WTC11 (cell line): ENCODE measurements around the gene MAPK7. TPM values are rescaled to one million over a fixed set of nuclear protein-coding genes. Genes with fewer than 3 reads are reported as not detected.

ENCODE experiments used
- ATAC-seq: fragments of 200-7000 bp; cut with Tn5 transposase; 2 replicates; pipeline ENCODE4 v1.10.0; 2021; ENCODE audit warnings: mild to moderate bottlenecking, moderate library complexity
- CTCF ChIA-PET: fragments of 300-600 bp; sonication (Branson Sonifier 250); formaldehyde crosslinking; loops from one replicate; lab custom pipeline; 2021; ENCODE audit warnings: antibody characterized with exemption; lab: Charles Lee
- POLR2A ChIA-PET: fragments of 350-600 bp; sonication (Branson Sonifier 250); formaldehyde crosslinking; loops from one replicate; lab custom pipeline; 2021; ENCODE audit warnings: antibody characterized with exemption; lab: Charles Lee
- DNase-seq: peaks from one replicate; pipeline ENCODE4 v3.0.0; 2021; ENCODE audit warnings: low spot score
- H3K27ac Mint-ChIP-seq: 2 replicates; pipeline ENCODE4 v1.8.0; 2021; ENCODE audit warnings: mixed read lengths
- H3K27me3 Mint-ChIP-seq: 2 replicates; pipeline ENCODE4 v1.8.0; 2021; ENCODE audit warnings: low read depth, mild to moderate bottlenecking, moderate library complexity, mixed read lengths
- H3K36me3 Mint-ChIP-seq: 2 replicates; pipeline ENCODE4 v1.8.0; 2021; ENCODE audit warnings: mixed read lengths
- H3K4me1 Mint-ChIP-seq: 2 replicates; pipeline ENCODE4 v1.8.0; 2022; ENCODE audit warnings: mixed read lengths
- H3K4me3 Mint-ChIP-seq: 2 replicates; pipeline ENCODE4 v1.8.0; 2021; ENCODE audit warnings: mild to moderate bottlenecking, moderate library complexity, mixed read lengths
- H3K9me3 Mint-ChIP-seq: 2 replicates; pipeline ENCODE4 v1.8.0; 2021; ENCODE audit warnings: mixed read lengths
- ATF6 ChIP-seq: sonication (generic); formaldehyde crosslinking; IDR thresholded peaks from 2 replicates; pipeline ENCODE4 v1.8.1; 2023; ENCODE audit warnings: mild to moderate bottlenecking, missing genetic modification reagents
- CREB1 ChIP-seq: sonication (generic); formaldehyde crosslinking; IDR thresholded peaks from 2 replicates; pipeline ENCODE4 v1.8.0; 2023; ENCODE audit warnings: mild to moderate bottlenecking, missing genetic modification reagents
- FOXJ3 ChIP-seq: sonication (generic); formaldehyde crosslinking; IDR thresholded peaks from 2 replicates; pipeline ENCODE4 v1.9.0; 2021; ENCODE audit warnings: missing genetic modification reagents, mild to moderate bottlenecking, borderline replicate concordance
- HMGXB4 ChIP-seq: sonication (generic); formaldehyde crosslinking; IDR thresholded peaks from 2 replicates; pipeline ENCODE4 v1.8.1; 2023; ENCODE audit warnings: mild to moderate bottlenecking, moderate library complexity, missing genetic modification reagents
- IRF2 ChIP-seq: sonication (generic); formaldehyde crosslinking; IDR thresholded peaks from 2 replicates; pipeline ENCODE4 v1.8.0; 2022; ENCODE audit warnings: low read depth, missing genetic modification reagents, borderline replicate concordance
- KAT7 ChIP-seq: sonication (generic); formaldehyde crosslinking; IDR thresholded peaks from 2 replicates; pipeline ENCODE4 v1.8.1; 2023; ENCODE audit warnings: missing genetic modification reagents, mild to moderate bottlenecking, borderline replicate concordance
- NFATC4 ChIP-seq: fragments of 250-450 bp; sonication (Bioruptor Pico); IDR thresholded peaks from 2 replicates; pipeline ENCODE4 v1.9.0; 2021; ENCODE audit warnings: mild to moderate bottlenecking
- NR3C1 ChIP-seq: sonication (generic); formaldehyde crosslinking; conservative IDR thresholded peaks from 2 replicates; pipeline ENCODE4 v1.8.1; 2023; ENCODE audit warnings: low read depth, mild to moderate bottlenecking, missing genetic modification reagents
- RELA ChIP-seq: sonication (generic); formaldehyde crosslinking; IDR thresholded peaks from 2 replicates; pipeline ENCODE4 v1.8.1; 2022; ENCODE audit warnings: missing genetic modification reagents, mild to moderate bottlenecking, borderline replicate concordance
- SMAD4 ChIP-seq: sonication (generic); formaldehyde crosslinking; IDR thresholded peaks from 2 replicates; pipeline ENCODE4 v1.8.0; 2022; ENCODE audit warnings: mild to moderate bottlenecking, missing genetic modification reagents
- TEAD1 ChIP-seq: sonication (generic); formaldehyde crosslinking; IDR thresholded peaks from 2 replicates; pipeline ENCODE4 v1.8.0; 2022; ENCODE audit warnings: mild to moderate bottlenecking, missing genetic modification reagents
- ZBTB21 ChIP-seq: sonication (generic); formaldehyde crosslinking; IDR thresholded peaks from 2 replicates; pipeline ENCODE4 v1.8.1; 2023; ENCODE audit warnings: mild to moderate bottlenecking, missing genetic modification reagents, borderline replicate concordance
- ZMAT4 ChIP-seq: fragments of 250-450 bp; sonication (Bioruptor Pico); IDR thresholded peaks from 2 replicates; pipeline ENCODE4 v1.9.0; 2021; ENCODE audit warnings: mild to moderate bottlenecking
- ZNF281 ChIP-seq: sonication (generic); formaldehyde crosslinking; IDR thresholded peaks from 2 replicates; pipeline ENCODE4 v1.8.0; 2023; ENCODE audit warnings: mild to moderate bottlenecking, missing genetic modification reagents
- ZNF416 ChIP-seq: fragments of 250-450 bp; sonication (Bioruptor Pico); IDR thresholded peaks from 2 replicates; pipeline ENCODE4 v1.9.0; 2021; ENCODE audit warnings: mild to moderate bottlenecking, inconsistent platforms
- total RNA-seq: library from RNA; stranded (reverse); gene quantifications from 3 replicates; pipeline ENCODE4 v1.2.3, GENCODE V29; 2021
- TF ChIP-seq, protein P1 (sequence below): fragments of 250-450 bp; sonication (Bioruptor Pico); IDR thresholded peaks from 2 replicates; pipeline ENCODE4 v1.8.0; 2021; ENCODE audit warnings: mild to moderate bottlenecking
- TF ChIP-seq, protein P2 (sequence below): sonication (generic); formaldehyde crosslinking; IDR thresholded peaks from 2 replicates; pipeline ENCODE4 v1.8.1; 2023; ENCODE audit warnings: mild to moderate bottlenecking, missing genetic modification reagents, moderate library complexity
- TF ChIP-seq, protein P3 (sequence below): sonication (generic); formaldehyde crosslinking; conservative IDR thresholded peaks from 2 replicates; pipeline ENCODE4 v1.8.1; 2022; ENCODE audit warnings: mild to moderate bottlenecking, missing genetic modification reagents
- TF ChIP-seq, protein P4 (sequence below): sonication (generic); formaldehyde crosslinking; IDR thresholded peaks from 2 replicates; pipeline ENCODE4 v1.8.0; 2023; ENCODE audit warnings: missing genetic modification reagents, mild to moderate bottlenecking, borderline replicate concordance

MAPK7 gene
- total RNA-seq, 1 experiment from 2014 or later: 38.5 TPM

DNA sequence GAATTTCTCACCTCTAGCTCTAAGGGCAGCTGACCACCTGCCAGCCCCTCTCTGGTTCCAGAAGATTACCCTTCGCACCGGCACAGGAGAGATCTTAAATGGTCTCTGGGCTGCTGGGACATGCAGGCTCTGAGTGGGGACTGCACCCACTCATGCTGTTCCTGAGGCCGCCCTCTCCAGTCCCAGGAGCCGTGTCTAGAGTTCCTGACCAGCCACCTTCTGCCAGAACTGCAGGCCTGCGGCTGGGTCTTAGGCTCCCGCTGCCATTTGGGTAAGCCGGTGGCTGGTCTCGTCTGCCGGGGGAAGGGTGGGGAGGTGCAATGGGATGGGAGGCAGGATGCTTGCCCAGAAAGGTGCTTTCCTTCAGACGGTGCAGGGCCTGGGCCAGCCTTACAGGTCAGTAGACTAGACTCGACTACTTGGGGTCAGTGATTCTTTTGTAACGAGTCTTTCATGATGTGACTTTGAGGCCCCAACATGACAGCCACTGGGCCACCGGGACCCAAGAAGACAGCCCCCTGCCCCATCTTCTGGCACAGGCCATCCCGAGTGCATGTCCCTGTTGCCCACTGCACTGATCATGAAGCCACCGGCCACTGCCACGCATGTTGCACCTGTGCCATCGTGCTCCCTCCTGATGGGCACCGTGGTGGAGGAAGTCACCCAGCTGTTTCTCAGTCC is 42.2 kb upstream of the MAPK7 start:
- no peaks in the 10 kb centered on the region for H3K9me3 Mint-ChIP-seq
- POLR2A ChIA-PET: no interaction called here
- no peak overlapping the region for H3K4me3 Mint-ChIP-seq
- TF ChIP-seq, protein P1, sequence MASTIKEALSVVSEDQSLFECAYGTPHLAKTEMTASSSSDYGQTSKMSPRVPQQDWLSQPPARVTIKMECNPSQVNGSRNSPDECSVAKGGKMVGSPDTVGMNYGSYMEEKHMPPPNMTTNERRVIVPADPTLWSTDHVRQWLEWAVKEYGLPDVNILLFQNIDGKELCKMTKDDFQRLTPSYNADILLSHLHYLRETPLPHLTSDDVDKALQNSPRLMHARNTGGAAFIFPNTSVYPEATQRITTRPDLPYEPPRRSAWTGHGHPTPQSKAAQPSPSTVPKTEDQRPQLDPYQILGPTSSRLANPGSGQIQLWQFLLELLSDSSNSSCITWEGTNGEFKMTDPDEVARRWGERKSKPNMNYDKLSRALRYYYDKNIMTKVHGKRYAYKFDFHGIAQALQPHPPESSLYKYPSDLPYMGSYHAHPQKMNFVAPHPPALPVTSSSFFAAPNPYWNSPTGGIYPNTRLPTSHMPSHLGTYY (CRISPR knock-in tag): no peak
- TF ChIP-seq, protein P2, sequence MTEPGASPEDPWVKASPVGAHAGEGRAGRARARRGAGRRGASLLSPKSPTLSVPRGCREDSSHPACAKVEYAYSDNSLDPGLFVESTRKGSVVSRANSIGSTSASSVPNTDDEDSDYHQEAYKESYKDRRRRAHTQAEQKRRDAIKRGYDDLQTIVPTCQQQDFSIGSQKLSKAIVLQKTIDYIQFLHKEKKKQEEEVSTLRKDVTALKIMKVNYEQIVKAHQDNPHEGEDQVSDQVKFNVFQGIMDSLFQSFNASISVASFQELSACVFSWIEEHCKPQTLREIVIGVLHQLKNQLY (CRISPR knock-in tag): no peak
- TF ChIP-seq IRF2 (CRISPR knock-in tag): no peak
- TF ChIP-seq NFATC4: no peak
- no peak for TF ChIP-seq ZMAT4
- TF ChIP-seq, protein P3, sequence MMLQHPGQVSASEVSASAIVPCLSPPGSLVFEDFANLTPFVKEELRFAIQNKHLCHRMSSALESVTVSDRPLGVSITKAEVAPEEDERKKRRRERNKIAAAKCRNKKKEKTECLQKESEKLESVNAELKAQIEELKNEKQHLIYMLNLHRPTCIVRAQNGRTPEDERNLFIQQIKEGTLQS (CRISPR knock-in tag): no peak
- no peak for TF ChIP-seq HMGXB4 (CRISPR knock-in tag)
- TF ChIP-seq ZNF416 (CRISPR knock-in tag): no peak
- no peak for TF ChIP-seq TEAD1
- no peak for TF ChIP-seq RELA (CRISPR knock-in tag)
- TF ChIP-seq ZBTB21 (CRISPR knock-in tag): no peak
- no peak for TF ChIP-seq NR3C1 (CRISPR knock-in tag)
- no peak for TF ChIP-seq KAT7 (CRISPR knock-in tag)
- no peak for TF ChIP-seq ATF6 (CRISPR knock-in tag)
- no peak for TF ChIP-seq CREB1 (CRISPR knock-in tag)
- no peak for TF ChIP-seq FOXJ3
- TF ChIP-seq SMAD4 (CRISPR knock-in tag): no peak
- TF ChIP-seq, protein P4, sequence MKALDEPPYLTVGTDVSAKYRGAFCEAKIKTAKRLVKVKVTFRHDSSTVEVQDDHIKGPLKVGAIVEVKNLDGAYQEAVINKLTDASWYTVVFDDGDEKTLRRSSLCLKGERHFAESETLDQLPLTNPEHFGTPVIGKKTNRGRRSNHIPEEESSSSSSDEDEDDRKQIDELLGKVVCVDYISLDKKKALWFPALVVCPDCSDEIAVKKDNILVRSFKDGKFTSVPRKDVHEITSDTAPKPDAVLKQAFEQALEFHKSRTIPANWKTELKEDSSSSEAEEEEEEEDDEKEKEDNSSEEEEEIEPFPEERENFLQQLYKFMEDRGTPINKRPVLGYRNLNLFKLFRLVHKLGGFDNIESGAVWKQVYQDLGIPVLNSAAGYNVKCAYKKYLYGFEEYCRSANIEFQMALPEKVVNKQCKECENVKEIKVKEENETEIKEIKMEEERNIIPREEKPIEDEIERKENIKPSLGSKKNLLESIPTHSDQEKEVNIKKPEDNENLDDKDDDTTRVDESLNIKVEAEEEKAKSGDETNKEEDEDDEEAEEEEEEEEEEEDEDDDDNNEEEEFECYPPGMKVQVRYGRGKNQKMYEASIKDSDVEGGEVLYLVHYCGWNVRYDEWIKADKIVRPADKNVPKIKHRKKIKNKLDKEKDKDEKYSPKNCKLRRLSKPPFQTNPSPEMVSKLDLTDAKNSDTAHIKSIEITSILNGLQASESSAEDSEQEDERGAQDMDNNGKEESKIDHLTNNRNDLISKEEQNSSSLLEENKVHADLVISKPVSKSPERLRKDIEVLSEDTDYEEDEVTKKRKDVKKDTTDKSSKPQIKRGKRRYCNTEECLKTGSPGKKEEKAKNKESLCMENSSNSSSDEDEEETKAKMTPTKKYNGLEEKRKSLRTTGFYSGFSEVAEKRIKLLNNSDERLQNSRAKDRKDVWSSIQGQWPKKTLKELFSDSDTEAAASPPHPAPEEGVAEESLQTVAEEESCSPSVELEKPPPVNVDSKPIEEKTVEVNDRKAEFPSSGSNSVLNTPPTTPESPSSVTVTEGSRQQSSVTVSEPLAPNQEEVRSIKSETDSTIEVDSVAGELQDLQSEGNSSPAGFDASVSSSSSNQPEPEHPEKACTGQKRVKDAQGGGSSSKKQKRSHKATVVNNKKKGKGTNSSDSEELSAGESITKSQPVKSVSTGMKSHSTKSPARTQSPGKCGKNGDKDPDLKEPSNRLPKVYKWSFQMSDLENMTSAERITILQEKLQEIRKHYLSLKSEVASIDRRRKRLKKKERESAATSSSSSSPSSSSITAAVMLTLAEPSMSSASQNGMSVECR: no peak
- TF ChIP-seq ZNF281 (CRISPR knock-in tag): no peak
- TF ChIP-seq, all 79 proteins: peak for 0
- Mint-ChIP-seq H3K27ac (no peak overlapping the region), H3K36me3 (peaks cover 8% of the 10 kb centered on the region; the same call in 1 of the 2 replicates), H3K27me3 (no peaks in the 10 kb centered on the region), H3K4me1 (peaks cover 37% of the 10 kb centered on the region)
- no peak for ATAC-seq
- peak; percentile 19 for DNase-seq
- CTCF ChIA-PET: interaction anchor here (2.9 to 5.8 kb wide), 3 partner anchors 14 to 80 kb away, joined by 18 to 71 read pairs (median 58); partner anchors contain the start of gene B9D1
